NCI-H2227 (cell line): ENCODE measurements around the gene ZNF335.

Source experiments
- DNase-seq: peaks from one replicate; lab custom pipeline; 2025; ENCODE audit not compliant: unreplicated experiment; lab: John Stamatoyannopoulos, UW

ZNF335 gene, protein sequence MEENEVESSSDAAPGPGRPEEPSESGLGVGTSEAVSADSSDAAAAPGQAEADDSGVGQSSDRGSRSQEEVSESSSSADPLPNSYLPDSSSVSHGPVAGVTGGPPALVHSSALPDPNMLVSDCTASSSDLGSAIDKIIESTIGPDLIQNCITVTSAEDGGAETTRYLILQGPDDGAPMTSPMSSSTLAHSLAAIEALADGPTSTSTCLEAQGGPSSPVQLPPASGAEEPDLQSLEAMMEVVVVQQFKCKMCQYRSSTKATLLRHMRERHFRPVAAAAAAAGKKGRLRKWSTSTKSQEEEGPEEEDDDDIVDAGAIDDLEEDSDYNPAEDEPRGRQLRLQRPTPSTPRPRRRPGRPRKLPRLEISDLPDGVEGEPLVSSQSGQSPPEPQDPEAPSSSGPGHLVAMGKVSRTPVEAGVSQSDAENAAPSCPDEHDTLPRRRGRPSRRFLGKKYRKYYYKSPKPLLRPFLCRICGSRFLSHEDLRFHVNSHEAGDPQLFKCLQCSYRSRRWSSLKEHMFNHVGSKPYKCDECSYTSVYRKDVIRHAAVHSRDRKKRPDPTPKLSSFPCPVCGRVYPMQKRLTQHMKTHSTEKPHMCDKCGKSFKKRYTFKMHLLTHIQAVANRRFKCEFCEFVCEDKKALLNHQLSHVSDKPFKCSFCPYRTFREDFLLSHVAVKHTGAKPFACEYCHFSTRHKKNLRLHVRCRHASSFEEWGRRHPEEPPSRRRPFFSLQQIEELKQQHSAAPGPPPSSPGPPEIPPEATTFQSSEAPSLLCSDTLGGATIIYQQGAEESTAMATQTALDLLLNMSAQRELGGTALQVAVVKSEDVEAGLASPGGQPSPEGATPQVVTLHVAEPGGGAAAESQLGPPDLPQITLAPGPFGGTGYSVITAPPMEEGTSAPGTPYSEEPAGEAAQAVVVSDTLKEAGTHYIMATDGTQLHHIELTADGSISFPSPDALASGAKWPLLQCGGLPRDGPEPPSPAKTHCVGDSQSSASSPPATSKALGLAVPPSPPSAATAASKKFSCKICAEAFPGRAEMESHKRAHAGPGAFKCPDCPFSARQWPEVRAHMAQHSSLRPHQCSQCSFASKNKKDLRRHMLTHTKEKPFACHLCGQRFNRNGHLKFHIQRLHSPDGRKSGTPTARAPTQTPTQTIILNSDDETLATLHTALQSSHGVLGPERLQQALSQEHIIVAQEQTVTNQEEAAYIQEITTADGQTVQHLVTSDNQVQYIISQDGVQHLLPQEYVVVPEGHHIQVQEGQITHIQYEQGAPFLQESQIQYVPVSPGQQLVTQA (N-terminal part only)

DNA sequence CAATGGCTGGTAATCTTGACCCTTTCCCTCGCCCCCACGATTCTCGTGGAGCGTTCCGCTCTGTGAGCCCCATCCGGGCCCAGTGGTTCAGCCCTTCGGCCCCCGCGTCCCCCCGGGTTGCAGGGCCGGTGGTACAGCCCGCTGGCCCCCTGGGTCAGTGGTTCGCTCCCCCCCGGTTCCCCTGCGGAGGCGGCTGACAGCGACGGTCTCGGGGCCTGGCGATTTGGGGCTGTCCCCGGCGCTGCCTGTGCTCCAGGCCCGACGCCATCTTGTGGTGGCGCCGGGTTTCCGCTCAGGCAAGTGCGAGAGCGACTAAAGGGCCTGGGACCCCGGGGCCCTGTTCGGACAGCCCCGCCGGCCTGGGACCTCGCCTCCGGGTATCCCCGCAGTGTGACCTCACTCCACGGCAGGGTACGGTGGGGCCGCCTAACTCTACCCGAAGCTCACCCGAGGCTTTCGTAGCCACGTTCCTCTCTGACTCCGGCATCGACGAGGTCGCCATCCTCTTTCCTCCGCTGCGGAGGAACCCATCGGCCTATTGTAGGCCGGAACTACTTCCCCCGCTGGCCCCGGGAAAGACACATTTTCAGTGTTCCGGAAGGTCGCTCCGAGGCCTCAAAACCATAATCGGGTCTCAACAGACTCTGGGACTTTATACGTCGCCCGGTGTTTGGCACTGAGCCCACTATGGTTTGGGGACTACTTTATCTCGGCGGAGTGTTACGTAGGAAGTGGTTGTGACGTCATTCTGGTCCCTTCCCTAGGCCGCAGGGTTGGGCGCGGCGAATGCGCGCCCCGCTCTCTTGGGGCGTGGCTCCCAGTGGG lies at the start of gene ZNF335:
ZNF335 (minus strand) TSS at position 529 of the 825 bp plus-strand sequence. CDS start 793 bp downstream, outside the sequence.
- DNase-seq, result peak; percentile 97

DNA sequence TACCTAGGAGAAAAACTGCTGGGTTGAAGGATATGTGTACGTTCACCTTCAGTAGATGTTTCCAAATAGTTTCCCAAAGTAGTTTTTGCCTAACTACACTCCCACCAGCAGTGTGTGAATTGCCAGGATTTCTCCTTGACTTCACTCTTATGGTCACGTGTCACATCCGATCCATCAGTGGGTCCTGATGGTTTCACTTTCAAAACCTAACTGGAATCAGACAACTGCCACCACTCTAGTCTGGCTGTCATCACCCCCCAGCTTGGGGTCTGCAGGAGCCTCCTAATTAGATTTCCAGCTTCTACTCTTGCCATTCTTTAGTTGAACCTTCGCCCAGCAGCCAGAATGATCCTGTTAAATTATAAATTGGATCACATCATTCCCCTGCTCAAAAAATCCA lies 48.6 kb upstream of the ZNF335 start:
- DNase-seq, result no peak

DNA sequence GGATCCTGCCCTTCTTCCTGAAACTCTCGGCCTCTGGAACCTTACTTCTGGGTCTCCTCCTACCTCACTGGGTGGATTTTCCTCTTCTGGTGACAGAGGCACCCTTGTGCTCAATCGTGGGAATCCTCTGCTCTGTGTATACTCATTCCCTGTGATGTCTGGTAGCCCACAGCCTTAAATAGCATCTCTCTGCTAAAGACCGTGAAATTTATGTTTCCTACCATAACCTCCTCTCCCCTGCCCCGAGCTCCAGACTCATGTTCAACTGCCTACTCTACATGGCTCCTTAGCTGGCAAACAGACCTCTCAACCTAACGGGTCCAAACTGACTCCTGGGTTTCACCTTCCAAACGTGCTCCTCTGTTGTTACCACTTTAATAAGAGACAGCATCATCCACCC lies 46.6 kb upstream of the ZNF335 start:
- no peak for DNase-seq

DNA sequence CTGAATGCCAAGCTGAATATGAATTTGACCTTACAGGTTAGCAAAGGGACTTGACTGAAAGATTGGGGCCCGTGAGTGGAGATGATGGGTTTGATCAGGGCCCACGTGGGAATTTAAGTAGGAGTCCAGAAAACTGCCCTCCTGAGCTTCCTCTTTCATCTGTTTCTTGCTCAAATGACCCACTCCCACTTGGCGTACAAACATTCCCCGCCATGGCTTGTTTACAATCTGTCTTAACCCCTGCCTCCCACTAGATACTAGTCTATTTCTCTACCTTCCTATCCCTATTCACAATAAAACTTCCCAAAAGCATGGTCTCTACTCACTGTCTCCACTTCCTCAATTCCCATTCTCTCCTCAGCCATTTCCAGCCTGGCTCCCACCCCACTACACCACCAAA lies 46.1 kb upstream of the ZNF335 start:
- DNase-seq, result no peak

DNA sequence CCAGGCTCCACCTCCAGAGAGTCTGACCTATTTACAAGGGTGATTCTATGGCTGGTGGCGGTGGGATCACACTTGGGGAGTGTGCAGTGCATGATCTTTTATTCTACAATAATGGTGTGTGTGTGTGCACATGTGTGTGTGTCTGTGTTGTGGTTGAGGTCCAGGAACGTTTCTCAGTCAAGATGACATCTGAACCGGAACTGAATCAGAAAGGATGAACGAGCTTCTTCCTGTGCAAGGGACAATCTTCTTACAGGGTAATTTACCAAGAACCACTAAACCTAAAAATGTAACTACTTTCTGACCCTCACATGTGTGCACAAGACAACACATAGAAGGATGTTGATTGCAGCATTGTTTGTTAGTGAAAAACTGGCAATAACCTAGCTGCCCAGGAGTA lies 45.3 kb upstream of the ZNF335 start:
- no peak for DNase-seq

DNA sequence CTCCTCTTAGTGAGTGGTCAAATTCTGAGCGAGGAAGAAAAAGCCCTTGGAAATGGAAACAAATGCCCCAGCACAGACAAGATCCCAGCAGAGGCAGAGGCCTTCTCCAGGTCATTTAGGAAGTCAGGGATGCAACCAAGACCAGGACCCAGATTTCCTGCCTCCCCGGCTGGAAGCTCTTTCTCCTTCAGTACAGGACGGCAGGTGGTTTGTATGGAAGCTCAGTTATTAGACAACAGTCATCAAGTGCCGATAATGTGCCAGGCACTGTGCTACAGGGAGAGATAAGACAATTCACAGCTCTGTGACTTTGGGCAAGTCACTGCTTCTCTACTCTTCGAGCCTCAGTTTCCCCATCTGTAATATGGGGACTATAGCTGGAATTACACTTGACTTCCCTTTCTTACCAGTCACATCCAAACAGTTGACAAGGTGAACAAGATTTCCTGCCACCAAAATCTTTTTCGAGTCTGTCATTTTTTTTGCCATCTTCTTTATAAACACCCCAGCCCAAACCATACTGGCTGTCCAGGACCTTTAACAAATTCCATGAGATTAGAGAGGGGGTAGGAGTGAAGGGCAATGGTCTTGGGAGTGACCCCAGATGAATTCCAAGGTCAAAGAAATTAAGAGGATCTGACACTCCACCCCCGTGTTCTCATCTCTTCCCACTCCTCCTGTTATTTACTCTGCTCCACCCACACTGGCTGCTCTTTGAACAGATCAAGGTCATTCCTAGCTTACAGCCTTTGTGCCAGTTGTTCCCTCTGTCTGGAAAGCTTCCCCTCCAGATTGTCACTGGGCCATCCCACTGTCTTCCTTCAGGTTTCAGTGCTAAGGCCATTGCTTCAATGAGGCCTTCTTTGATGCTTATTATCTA lies 42.8 kb upstream of the ZNF335 start:
- DNase-seq, result no peak

DNA sequence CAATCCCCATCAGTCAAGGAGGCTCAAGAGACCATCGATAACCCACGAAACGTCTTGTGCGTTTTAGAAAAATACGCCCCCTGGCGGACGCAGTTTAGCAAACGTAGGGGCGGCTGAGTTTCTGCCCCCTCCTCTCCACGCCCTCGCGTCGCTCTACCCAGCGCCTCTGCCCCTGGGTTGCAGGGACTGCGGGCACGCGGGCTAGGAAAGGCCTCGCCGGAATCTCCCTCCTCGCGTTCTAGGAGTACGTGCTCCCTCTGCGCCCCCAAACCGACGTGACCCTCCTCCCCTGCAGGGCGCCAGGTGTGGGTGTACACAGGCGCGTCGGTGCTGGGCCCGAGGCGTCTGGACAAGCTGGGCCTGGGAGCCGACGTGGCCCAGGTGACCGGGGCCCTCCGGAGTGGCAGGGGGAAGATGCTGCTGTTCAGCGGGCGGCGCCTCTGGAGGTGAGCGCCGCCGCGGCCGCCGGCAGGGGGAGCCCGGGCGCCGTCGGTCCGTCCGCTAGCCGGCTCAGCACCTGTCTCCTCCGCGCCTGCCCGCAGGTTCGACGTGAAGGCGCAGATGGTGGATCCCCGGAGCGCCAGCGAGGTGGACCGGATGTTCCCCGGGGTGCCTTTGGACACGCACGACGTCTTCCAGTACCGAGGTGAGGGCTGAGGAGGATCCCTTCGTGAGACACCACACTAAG lies 42.0 kb upstream of the ZNF335 start:
- DNase-seq, result no peak

DNA sequence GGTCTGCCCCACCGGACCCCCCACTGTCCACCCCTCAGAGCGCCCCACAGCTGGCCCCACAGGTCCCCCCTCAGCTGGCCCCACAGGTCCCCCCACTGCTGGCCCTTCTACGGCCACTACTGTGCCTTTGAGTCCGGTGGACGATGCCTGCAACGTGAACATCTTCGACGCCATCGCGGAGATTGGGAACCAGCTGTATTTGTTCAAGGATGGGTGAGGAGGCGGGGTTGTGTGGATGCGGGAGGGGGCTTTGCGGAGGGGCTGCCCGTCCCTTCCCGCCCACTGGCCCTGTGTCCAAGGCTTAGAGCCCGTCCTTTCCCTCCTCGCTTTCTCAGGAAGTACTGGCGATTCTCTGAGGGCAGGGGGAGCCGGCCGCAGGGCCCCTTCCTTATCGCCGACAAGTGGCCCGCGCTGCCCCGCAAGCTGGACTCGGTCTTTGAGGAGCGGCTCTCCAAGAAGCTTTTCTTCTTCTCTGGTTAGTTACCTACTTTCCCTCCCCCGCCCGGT lies 41.4 kb upstream of the ZNF335 start:
- DNase-seq, result no peak

DNA sequence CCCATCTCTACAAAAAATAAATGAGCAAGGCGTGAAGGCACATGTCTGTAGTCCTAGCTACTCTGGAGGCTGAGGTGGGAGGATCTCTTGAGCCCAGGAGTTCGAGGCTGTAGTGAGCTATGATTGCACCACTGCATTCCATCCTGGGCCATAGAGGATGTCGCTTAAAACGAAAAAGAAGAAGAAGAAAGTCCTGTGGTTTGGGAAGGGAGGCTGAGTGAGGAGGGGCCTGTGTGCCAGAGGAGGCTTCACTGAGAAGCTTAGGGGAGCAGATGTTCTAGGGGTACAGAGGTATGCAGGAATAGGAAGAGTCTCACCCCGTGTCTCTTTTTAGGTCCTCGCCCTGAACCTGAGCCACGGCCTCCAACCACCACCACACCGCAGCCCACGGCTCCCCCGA lies 40.9 kb upstream of the ZNF335 start:
- DNase-seq, result no peak

DNA sequence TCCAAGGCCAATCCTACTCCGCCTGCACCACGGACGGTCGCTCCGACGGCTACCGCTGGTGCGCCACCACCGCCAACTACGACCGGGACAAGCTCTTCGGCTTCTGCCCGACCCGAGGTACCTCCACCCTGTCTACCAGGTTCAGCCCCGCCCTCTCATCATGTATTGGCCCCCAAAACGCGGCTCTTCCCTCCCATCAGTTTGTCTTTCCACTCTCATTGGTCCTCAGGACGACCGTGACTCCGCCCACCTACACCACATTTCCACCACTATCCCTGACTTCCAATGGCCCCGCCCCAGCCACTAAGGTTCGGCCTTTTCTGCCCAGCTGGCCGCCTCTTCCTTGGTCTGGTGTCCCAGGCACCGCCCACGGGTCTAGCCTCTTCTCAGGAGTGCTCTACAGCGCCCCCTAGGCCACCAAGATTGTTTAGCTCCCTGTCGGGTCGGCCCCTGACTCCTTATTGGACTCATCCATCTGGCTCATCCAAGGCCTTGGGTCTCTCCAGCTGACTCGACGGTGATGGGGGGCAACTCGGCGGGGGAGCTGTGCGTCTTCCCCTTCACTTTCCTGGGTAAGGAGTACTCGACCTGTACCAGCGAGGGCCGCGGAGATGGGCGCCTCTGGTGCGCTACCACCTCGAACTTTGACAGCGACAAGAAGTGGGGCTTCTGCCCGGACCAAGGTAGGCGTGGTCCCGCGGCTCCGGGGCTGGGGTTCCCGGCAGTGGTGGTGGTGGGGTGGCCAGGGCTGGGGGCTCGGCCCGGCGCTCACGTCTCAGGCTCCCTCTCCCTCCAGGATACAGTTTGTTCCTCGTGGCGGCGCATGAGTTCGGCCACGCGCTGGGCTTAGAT lies 39.9 kb upstream of the ZNF335 start:
- DNase-seq, result no peak

DNA sequence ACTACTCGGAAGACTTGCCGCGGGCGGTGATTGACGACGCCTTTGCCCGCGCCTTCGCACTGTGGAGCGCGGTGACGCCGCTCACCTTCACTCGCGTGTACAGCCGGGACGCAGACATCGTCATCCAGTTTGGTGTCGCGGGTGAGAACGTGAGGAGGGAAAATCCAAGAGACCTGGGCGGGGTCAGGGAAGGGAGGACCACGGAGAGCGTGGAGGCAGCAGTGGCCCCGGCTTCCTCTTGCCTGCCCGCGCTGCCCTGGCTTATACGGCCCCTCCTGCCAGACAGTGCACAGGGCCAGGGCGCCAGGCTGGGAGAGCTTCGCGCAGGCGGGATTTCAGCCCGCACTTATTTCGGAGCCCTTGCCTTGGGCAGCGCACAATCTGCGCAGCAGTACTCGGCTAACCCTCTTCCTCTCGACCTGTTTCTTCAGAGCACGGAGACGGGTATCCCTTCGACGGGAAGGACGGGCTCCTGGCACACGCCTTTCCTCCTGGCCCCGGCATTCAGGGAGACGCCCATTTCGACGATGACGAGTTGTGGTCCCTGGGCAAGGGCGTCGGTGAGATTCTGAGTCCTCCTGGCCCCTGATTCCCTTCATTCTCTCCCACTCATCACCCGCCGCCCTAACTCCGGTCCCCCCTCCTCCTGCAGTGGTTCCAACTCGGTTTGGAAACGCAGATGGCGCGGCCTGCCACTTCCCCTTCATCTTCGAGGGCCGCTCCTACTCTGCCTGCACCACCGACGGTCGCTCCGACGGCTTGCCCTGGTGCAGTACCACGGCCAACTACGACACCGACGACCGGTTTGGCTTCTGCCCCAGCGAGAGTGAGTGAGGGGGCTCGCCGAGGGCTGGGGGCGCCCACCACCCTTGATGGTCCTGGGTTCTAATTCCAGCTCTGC lies 38.7 kb upstream of the ZNF335 start:
- no peak for DNase-seq

DNA sequence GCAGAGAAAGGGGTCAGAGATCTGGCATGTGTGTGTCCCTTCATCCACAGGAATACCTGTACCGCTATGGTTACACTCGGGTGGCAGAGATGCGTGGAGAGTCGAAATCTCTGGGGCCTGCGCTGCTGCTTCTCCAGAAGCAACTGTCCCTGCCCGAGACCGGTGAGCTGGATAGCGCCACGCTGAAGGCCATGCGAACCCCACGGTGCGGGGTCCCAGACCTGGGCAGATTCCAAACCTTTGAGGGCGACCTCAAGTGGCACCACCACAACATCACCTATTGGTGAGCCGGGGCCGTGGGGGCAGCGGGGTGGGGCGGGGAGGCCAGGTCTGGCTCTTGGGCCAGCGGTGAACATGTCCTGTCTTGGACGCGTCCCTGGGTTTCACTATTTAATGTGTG lies 37.8 kb upstream of the ZNF335 start:
- no peak for DNase-seq

DNA sequence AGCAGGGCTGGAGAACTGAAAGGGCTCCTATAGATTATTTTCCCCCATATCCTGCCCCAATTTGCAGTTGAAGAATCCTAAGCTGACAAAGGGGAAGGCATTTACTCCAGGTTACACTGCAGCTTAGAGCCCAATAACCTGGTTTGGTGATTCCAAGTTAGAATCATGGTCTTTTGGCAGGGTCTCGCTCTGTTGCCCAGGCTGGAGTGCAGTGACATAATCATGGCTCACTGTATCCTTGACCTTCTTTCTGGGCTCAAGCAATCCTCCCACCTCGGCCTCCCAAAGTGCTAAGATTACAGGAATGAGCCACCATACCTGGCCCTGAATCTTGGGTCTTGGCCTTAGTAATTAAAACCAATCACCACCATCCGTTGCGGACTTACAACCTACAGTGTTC lies 35.7 kb upstream of the ZNF335 start:
- no peak for DNase-seq

DNA sequence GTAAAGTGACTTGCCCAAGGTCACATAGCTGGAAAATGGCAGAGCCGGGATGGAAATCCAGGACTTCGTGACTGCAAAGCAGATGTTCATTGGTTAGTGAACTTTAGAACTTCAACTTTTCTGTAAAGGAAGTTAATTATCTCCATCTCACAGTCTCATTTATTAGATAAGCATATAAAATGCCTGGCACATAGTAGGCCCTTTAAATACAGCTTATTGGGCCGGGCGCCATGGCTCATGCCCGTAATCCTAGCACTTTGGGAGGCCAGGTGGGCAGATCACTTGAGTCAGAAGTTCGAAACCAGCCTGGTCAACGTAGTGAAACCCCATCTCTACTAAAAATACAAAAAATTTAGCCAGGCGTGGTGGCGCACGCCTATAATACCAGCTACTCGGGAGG lies 35.0 kb upstream of the ZNF335 start:
- no peak for DNase-seq

DNA sequence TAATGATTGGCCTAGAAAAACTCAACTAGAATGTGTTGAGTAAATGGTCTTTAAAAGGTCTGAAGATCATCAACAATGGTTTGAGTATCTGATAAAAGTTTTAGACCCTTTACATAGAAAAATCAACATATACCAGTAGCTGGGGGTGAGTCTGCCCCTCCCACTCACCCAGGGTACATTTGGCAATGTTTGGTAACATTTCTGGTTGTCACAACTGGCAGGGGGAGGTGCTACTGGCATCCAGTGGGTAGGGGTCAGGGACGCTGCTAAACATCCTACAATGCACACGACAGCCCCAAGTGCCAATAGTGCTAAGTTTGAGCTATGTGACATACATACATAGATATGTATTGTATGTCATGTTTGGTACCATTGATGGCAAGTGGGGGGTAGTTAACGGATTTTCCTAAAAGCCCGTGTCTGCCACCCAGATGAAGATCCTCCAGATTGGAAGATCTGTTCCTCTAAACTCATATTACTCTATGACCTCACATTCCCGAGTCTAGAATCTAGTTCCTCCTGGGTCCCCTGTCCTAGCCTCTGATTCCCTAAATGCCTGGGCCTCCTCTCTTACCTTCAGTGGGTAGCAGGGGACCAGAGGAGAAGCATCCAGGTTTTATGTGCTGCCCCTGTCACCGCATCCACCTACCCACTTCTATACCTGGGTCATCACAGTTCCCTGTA lies 34.2 kb upstream of the ZNF335 start:
- DNase-seq, result no peak

DNA sequence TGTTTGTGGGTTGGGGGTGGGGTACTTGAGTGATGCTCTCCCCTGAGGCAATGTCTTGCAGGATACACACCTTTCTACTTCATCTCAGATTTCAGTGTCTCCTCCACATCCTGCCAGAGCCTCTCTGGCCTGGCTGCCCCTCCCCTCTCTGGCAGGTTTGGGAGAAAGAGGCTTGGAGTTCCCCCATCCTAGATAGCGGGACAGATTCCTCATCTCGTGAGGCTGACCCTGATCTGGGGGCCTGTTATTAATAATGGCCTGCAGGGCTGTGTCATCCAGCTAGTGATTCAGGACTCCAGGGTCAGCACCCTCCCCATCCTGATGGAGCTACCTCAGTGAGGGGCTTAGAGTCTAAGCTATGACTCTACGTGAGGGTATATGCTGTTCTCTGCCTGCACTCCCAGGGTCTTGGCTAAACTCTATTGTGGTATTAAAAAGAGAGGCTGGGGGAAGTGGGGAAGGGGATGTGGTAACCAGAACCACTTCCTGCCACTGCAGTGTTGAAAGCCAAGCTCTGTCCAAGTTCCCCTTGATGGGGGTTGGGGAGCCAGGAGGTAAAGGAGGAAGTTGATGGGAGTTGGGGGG lies 33.0 kb upstream of the ZNF335 start:
- DNase-seq, result no peak
